Testis (tissue), 2 donors: Measurements from ENCODE around the gene MYOCD.

Experiments used
- POLR2A ChIP-seq: fragments of 450-650 bp; IDR thresholded peaks from one replicate; pipeline ENCODE4 v1.6.1; 2017; ENCODE audit warnings: antibody characterized with exemption, mild to moderate bottlenecking, moderate library complexity
- TF ChIP-seq, protein P1 (sequence below), 3 experiments: fragments of 450-650 bp in 2 of 3; fragments of 200-600 bp in 1 of 3; sonication (generic) in 1 of 3; IDR thresholded peaks; one replicate each; pipeline ENCODE4 v1.5.1; 2016 to 2019; ENCODE audit warnings: antibody characterized with exemption in 3 of 3, mild to moderate bottlenecking in 2 of 3, moderate library complexity in 1 of 3

DNA sequence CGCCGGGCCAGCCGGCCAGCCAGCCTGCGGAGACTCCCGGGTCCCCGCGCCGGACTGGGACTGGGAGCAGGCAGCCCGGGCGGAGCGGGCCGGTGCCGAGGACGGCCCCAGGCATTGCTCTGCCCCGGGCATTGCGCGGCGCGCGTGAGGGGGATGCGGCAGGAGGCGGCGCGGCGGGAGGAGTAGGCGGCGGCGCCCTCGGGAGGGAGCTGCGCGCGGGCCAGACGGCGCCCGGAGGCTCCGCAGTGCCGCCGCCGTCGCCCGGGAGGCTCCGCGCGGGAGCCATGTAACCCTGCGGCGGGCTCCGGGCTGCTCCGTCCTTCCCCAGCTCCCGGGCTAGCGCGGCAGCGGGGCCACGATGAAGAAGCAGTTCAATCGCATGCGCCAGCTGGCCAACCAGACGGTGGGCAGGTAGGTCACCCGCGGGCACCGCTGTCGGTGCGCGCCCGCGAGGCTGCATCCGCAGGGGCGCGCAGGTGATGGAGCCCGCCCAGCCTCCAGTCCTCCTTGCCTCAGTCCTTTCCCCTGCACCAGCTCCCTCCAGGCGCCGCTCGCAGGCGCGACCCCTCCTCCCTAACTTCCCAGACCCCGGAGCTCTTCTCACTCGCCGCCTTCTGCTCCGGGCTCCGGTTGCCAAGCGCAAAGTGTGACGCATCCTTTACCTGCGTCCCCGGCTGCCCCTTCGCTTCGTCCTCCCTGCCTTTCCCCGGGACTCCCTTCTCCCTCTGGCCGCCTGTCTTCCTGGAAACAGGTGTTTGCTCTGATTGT is 124.0 kb downstream of the MYOCD start, which contains the start of gene ARHGAP44:
- TF ChIP-seq, protein P1, sequence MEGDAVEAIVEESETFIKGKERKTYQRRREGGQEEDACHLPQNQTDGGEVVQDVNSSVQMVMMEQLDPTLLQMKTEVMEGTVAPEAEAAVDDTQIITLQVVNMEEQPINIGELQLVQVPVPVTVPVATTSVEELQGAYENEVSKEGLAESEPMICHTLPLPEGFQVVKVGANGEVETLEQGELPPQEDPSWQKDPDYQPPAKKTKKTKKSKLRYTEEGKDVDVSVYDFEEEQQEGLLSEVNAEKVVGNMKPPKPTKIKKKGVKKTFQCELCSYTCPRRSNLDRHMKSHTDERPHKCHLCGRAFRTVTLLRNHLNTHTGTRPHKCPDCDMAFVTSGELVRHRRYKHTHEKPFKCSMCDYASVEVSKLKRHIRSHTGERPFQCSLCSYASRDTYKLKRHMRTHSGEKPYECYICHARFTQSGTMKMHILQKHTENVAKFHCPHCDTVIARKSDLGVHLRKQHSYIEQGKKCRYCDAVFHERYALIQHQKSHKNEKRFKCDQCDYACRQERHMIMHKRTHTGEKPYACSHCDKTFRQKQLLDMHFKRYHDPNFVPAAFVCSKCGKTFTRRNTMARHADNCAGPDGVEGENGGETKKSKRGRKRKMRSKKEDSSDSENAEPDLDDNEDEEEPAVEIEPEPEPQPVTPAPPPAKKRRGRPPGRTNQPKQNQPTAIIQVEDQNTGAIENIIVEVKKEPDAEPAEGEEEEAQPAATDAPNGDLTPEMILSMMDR (IDR thresholded peaks at IDR 0.05) = no peak
- no peak for TF ChIP-seq POLR2A
